Kidney (tissue), 14 donors: ENCODE results near the gene CDC42. TPM values are rescaled to one million over a fixed set of nuclear protein-coding genes. Genes with fewer than 3 reads are reported as not detected.

Experiments
- DNase-seq, 5 donors: peaks; one replicate each; pipeline ENCODE4 v3.0.0-alpha.2; 2013 to 2020
- FAIRE-seq: peaks from 2 replicates; lab custom pipeline; 2012; peaks lifted over from hg19 to GRCh38; lab: Jason Lieb, UNC
- H3K27ac ChIP-seq, 2 donors: one replicate each; pipeline ENCODE4 v1.7.0; 2013; ENCODE audit warnings: low read depth in 2 of 2, low read length in 2 of 2, inconsistent platforms in 1 of 2
- H3K27me3 ChIP-seq: one replicate; pipeline ENCODE4 v1.7.1; 2013; ENCODE audit warnings: low read length, inconsistent platforms; ENCODE audit not compliant: control insufficient read depth, insufficient read depth
- H3K36me3 ChIP-seq, 3 donors: one replicate each; pipeline versions ENCODE4 v1.7.0 to v1.7.1; 2013; ENCODE audit warnings: low read length in 3 of 3, control low read depth in 1 of 3, inconsistent platforms in 1 of 3; ENCODE audit not compliant: insufficient read depth in 3 of 3, control insufficient read depth in 2 of 3
- H3K4me1 ChIP-seq, 3 donors: one replicate each; pipeline versions ENCODE4 v1.7.0 to v1.7.1; 2013; ENCODE audit warnings: low read length in 3 of 3, inconsistent platforms in 1 of 3, low read depth in 1 of 3; ENCODE audit not compliant: control insufficient read depth in 2 of 3, insufficient read depth in 2 of 3
- H3K4me3 ChIP-seq, 3 donors: one replicate each; pipeline versions ENCODE4 v1.7.0 to v1.8.1; 2013; ENCODE audit warnings: low read length in 3 of 3, control low read depth in 1 of 3, inconsistent platforms in 1 of 3
- H3K9ac ChIP-seq, 3 donors: one replicate each; pipeline versions ENCODE4 v1.7.0 to v1.7.1; 2013; ENCODE audit warnings: low read length in 3 of 3, control low read depth in 1 of 3, inconsistent platforms in 1 of 3
- H3K9me3 ChIP-seq, 3 donors: one replicate each; pipeline versions ENCODE4 v1.7.0 to v1.7.1; 2013; ENCODE audit warnings: low read length in 3 of 3, control low read depth in 1 of 3, inconsistent platforms in 1 of 3; ENCODE audit not compliant: control insufficient read depth in 2 of 3, insufficient read depth in 1 of 3
- intact Hi-C: fragments of 100-400 bp; cut with DNase I; formaldehyde crosslinking; loops from one replicate; pipeline ENCODE4 v1.11.1; 2022
- polyA plus RNA-seq: library from polyadenylated mRNA; stranded (reverse); fragments of 350-450 nt; fragmentation: Illumina TruSeq; extraction: RNeasy Lipid Tissue Mini Kit (QIAGEN cat#74804); gene quantifications from one replicate; pipeline ENCODE4 v1.2.3, GENCODE V29; 2014; ENCODE audit warnings: low read depth, low replicate concordance; ENCODE audit not compliant: insufficient read depth
- total RNA-seq: library from RNA; stranded (reverse); fragmentation: NEBNext Ultra II Directional; extraction: Animal tissue kit (Norgen Biotek cat#: 25700); gene quantifications from one replicate; pipeline ENCODE4 v1.2.1, GENCODE V29; 2021
- TF ChIP-seq, protein P1 (sequence below): IDR thresholded peaks from 3 replicates; pipeline ENCODE4 v1.5.1; 2012; ENCODE audit warnings: mild to moderate bottlenecking, moderate library complexity, borderline replicate concordance; ENCODE audit not compliant: insufficient read depth; ENCODE audit errors: extremely low read depth
- donor health status: control.
- donor health status: control.
- donor health status: control.
- donor health status: control.
- donor health status: control.
- donor health status: DM: yes; HTN: yes; CAD: no.
- donor health status: Normal renal cell carcinoma (clear cell type).

CDC42 gene
- total and polyA plus RNA-seq, 2 donors from 2014 or later = 207 to 248 TPM

DNA sequence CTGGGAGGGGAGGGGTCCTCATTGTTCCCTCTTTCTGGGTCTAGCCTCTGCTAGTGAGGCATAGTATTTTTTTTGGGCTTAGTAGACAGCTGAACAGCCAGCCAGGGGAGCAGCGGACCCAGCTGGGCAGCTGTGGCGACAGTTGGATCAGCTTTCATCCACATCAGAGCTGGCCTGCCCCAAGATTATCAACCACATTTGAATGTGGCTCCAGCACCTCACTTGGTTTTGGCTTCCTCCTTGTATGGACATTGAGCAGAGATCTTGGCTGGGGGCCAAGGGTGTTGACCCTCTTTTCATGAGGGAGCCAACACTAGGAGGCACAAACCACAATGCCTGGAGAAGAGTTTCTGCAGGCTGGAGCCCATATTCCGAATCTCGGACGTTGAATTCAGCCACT, 65.3 kb downstream of the CDC42 start:
- intact Hi-C loops = no loop called here
- TF ChIP-seq, protein P1, sequence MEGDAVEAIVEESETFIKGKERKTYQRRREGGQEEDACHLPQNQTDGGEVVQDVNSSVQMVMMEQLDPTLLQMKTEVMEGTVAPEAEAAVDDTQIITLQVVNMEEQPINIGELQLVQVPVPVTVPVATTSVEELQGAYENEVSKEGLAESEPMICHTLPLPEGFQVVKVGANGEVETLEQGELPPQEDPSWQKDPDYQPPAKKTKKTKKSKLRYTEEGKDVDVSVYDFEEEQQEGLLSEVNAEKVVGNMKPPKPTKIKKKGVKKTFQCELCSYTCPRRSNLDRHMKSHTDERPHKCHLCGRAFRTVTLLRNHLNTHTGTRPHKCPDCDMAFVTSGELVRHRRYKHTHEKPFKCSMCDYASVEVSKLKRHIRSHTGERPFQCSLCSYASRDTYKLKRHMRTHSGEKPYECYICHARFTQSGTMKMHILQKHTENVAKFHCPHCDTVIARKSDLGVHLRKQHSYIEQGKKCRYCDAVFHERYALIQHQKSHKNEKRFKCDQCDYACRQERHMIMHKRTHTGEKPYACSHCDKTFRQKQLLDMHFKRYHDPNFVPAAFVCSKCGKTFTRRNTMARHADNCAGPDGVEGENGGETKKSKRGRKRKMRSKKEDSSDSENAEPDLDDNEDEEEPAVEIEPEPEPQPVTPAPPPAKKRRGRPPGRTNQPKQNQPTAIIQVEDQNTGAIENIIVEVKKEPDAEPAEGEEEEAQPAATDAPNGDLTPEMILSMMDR = no peak
- H3K9ac ChIP-seq = no peak overlapping the region
- no peaks in the 10 kb centered on the region for H3K27me3 ChIP-seq
- FAIRE-seq = no peak
- no peak overlapping the region for H3K4me3 ChIP-seq
- peaks cover 0 to 2% (median 0%) of the 10 kb centered on the region in 3 donors for H3K36me3 ChIP-seq
- H3K27ac ChIP-seq = no peak overlapping the region
- no peak for DNase-seq
- H3K9me3 ChIP-seq = no peaks in the 10 kb centered on the region
- peaks cover 0 to 15% (median 4%) of the 10 kb centered on the region in 3 donors for H3K4me1 ChIP-seq

DNA sequence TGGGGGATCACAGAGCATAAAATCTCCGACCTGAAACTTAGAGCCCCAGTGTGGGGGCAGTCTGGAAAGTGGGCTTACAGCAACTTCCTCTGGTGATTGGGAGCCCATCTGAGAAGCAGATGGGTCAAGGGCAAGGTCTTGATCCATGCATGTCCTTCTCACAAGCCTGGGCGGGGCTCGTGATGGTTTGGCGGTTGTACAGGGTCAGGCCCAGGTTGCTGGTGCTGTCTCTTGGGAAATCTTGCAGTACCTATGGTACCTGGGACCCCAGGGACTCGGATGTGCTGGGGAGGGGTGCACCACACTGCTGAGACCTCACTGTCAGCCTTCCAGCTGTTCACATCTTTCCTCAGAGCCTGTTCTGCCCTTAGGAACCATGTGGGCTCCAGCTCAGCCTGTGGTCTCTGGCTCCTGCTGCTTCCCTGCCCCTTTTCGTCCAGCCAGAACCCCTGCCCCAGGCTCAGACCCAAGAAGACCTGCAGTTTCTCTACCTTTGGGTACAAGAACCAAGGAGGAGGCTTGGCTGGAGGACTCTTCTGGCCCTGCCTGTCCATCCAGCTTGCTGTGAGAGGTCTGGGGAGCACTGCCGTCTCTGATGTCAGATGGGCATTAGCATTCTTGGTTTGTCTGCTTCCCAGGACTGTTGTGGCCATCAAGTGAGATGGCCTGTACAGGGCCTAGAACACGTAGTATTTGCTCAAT, 65.9 kb downstream of the CDC42 start:
- FAIRE-seq (no peak), DNase-seq (no peak)
- Histone ChIP-seq H3K9ac (no peak overlapping the region), H3K4me3 (no peak overlapping the region), H3K9me3 (no peaks in the 10 kb centered on the region), H3K4me1 (peaks cover 0 to 15% (median 4%) of the 10 kb centered on the region in 3 donors), H3K27me3 (no peaks in the 10 kb centered on the region), H3K36me3 (no peaks in the 10 kb centered on the region), H3K27ac (no peak overlapping the region)
- TF ChIP-seq, protein P1 = no peak
- intact Hi-C loops = no loop called here

- H3K9ac ChIP-seq = no peak overlapping the region
- no peak overlapping the region for H3K4me3 ChIP-seq
- no peaks in the 10 kb centered on the region for H3K36me3 ChIP-seq
- no peak overlapping the region for H3K27ac ChIP-seq
- peaks cover 0 to 6% (median 4%) of the 10 kb centered on the region in 3 donors for H3K4me1 ChIP-seq
- no peaks in the 10 kb centered on the region for H3K9me3 ChIP-seq
- DNase-seq (no peak), FAIRE-seq (no peak)
- intact Hi-C loops = no loop called here
- no peaks in the 10 kb centered on the region for H3K27me3 ChIP-seq
- TF ChIP-seq, protein P1 = no peak
Measured at GRCh38 chr1:22119626-22120468, 67.3 kb downstream of the CDC42 start.
